ENCODE results near the gene EVPLL. TPM values are rescaled to one million over a fixed set of nuclear protein-coding genes. Genes with fewer than 3 reads are reported as not detected.
"Not testable (repeated sequence)": the region's sequence is repeated elsewhere in the genome, so short reads cannot be mapped to it uniquely, and the experiment has no call there.

EVPLL gene
- not detected for total RNA-seq

DNA sequence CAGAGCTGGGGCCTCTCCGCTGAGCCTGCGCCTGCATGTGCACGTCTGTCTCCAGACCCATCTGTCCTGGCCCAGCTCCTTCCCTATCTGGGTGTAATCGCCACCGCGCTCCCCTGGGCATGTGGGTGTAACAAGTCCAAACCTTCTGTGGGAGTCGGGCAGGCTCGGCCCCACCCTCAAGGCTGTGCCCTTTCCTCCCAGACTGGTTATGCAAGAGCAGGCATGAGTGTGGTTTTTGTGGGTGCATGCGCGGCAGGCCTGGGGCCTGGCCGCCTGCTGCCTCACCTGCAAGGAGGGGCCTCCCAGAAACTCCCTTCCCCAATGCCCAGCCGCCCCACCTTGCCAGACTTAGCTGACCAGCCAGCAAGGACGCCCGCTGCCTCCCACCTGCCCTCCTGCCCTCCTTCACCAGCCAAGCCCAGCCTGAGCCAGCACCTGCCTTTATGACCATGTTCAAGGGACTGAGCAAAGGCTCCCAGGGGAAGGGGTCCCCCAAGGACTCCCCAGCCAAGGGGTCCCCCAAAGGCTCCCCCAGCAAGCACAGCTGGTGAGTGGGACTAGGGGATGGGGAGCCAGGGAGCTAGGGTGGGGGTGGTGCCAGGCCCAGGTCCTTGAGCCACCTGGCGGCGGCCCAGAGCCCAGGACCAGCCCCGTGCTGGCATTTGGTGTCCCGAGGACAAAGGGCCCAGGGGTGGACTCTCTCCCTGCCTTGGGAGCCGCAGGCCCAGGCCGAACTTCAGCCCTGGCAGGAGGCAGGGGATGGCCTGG lies at the start of gene EVPLL:
EVPLL (plus strand) TSS at position 342 of the 768 bp plus-strand sequence. CDS start 3,160 bp downstream, outside the sequence.
- CTCF ChIA-PET: no interaction called here
- H3K27ac Mint-ChIP-seq: no peak within 1 kb of the TSS
- peaks cover 2% of the 10 kb centered on the region for H3K9me3 Mint-ChIP-seq (ENCODE audit: low read depth)
- peaks cover 13% of the 10 kb centered on the region for H3K27me3 Mint-ChIP-seq
- H3K4me3 Mint-ChIP-seq: no peak within 1 kb of the TSS
- H3K36me3 Mint-ChIP-seq: peaks cover 2% of the 10 kb centered on the region
- no peak for ATAC-seq
- H3K4me1 Mint-ChIP-seq: peaks cover 12% of the 10 kb centered on the region
- DNase-seq: no peak

- CTCF ChIA-PET: interaction anchor here (1.2 kb wide), 1 partner anchor 9 kb away, joined by 8 read pairs; no protein-coding TSS in a partner anchor
- H3K27ac Mint-ChIP-seq: no peak overlapping the region
- peaks cover 34% of the 10 kb centered on the region for H3K36me3 Mint-ChIP-seq
Observed at GRCh38 chr17:18328643-18329204, 48.9 kb upstream of the EVPLL start.

DNA sequence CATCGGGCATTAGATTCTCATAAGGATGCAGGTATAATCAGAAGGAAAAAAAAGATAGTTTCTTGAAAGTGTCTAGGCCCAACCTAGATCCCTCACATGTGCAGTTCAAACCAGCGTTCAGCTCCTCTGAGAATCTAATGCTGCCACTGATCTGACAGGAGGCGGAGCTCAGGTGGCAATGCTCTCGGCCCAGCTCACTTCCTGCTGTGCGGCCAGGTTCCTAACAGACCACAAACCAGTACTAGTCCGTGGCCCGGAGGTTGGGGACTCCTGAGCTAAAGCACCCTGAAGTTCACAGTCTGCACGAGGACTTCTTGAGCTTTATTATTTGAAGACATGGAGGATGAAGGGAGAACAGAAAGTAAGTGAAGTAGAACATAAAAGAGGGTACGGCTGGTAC lies 45.7 kb upstream of the EVPLL start:
- H3K36me3 Mint-ChIP-seq: peaks cover 35% of the 10 kb centered on the region
- CTCF ChIA-PET: interaction anchor here (1.8 to 2.6 kb wide), 5 partner anchors 9 to 84 kb away, joined by 5 to 14 read pairs (median 7); partner anchors contain the start of genes SMCR8 and TOP3A
- peaks cover 30% of the 10 kb centered on the region for H3K4me1 Mint-ChIP-seq
- peak; percentile 84 for DNase-seq
- peak; percentile 76 for ATAC-seq
- H3K9me3 Mint-ChIP-seq (ENCODE audit: low read depth): no peaks in the 10 kb centered on the region
- no peaks in the 10 kb centered on the region for H3K27me3 Mint-ChIP-seq
- peak overlapping the region; percentile 47 for H3K4me3 Mint-ChIP-seq
- H3K27ac Mint-ChIP-seq: peak overlapping the region; percentile 87

More at GRCh38 chr17:18328643-18329204, 48.9 kb upstream of the EVPLL start:
- ATAC-seq (no peak), DNase-seq (no peak)
- no peaks in the 10 kb centered on the region for H3K27me3 Mint-ChIP-seq
- no peak overlapping the region for H3K4me3 Mint-ChIP-seq
- H3K9me3 Mint-ChIP-seq (ENCODE audit: low read depth): no peaks in the 10 kb centered on the region
- peaks cover 37% of the 10 kb centered on the region for H3K4me1 Mint-ChIP-seq

DNA sequence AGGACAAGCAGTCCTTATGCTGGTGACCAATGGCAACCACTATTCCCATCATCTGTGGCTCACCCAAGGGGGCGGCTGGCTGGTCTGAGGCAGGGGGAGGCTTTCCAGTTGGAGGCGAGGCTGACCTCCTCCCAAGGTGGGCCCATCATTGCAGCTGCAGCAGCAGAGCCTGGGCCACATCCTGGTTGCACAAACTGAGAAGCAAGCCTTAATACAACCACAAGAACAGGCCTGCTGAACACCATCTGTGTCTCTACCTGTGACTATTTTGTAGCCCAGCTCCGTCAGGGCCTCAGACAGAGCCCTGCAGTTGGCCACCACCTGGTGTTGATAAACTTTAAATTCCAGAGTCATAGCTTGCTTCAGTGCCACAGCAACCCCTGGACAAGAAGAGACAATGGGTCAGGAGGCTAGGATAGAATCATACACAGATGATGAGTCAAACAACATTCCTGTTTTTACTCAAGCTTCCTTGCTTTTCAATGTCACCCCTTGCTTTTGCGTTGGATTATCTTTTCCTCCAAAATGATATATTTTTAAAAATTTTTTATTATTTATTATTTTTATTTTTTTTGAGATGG lies 44.6 kb upstream of the EVPLL start:
- H3K27ac Mint-ChIP-seq: peak overlapping the region; percentile 87
- ATAC-seq: peak; percentile 73

DNA sequence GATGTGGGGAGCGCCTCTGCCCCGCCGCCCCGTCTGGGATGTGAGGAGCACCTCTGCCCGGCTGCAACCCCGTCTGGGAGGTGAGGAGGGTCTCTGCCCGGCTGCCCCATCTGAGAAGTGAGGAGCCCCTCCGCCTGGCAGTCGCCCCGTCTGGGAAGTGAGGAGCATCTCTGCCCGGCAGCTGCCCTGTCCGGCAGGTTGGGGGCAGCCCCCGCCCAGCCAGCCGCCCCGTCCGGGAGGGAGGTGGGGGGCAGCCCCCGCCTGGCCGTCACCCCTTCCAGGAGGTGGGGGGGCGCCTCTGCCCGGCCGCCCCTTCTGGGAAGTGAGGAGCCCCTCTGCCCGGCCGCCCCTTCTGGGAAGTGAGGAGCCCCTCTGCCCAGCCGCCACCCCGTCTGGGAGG lies 39.4 kb upstream of the EVPLL start:
- H3K4me3 Mint-ChIP-seq; H3K9me3 Mint-ChIP-seq (ENCODE audit: low read depth); DNase-seq; CTCF ChIA-PET; H3K27ac Mint-ChIP-seq; H3K4me1 Mint-ChIP-seq; H3K27me3 Mint-ChIP-seq; ATAC-seq: not testable (repeated sequence)
- peaks cover 52% of the 10 kb centered on the region for H3K36me3 Mint-ChIP-seq

More for the DNA sequence above, 44.6 kb upstream of the EVPLL start:
- H3K36me3 Mint-ChIP-seq: peaks cover 39% of the 10 kb centered on the region
- no peak overlapping the region for H3K4me3 Mint-ChIP-seq
- peaks cover 30% of the 10 kb centered on the region for H3K4me1 Mint-ChIP-seq
- DNase-seq: peak; percentile 73
- H3K27me3 Mint-ChIP-seq: no peaks in the 10 kb centered on the region
- CTCF ChIA-PET: interaction anchor here (1.8 to 2.6 kb wide), 5 partner anchors 10 to 85 kb away, joined by 5 to 14 read pairs (median 7); partner anchors contain the start of genes SMCR8 and TOP3A
- H3K9me3 Mint-ChIP-seq (ENCODE audit: low read depth): no peaks in the 10 kb centered on the region

- Mint-ChIP-seq H3K36me3 (peaks cover 48% of the 10 kb centered on the region), H3K27ac (no peak overlapping the region), H3K9me3 (ENCODE audit: low read depth) (no peaks in the 10 kb centered on the region), H3K4me3 (no peak overlapping the region), H3K4me1 (peaks cover 14% of the 10 kb centered on the region), H3K27me3 (no peaks in the 10 kb centered on the region)
- no peak for ATAC-seq
- DNase-seq: no peak
- CTCF ChIA-PET: no interaction called here
Observed at GRCh38 chr17:18339933-18340332, 37.6 kb upstream of the EVPLL start.

- no peak overlapping the region for H3K4me3 Mint-ChIP-seq
- CTCF ChIA-PET: interaction anchor here (1.4 kb wide), 1 partner anchor 12 kb away, joined by 6 read pairs; no protein-coding TSS in a partner anchor
- no peaks in the 10 kb centered on the region for H3K27me3 Mint-ChIP-seq
- ATAC-seq (no peak), DNase-seq (no peak)
- H3K27ac Mint-ChIP-seq: peak overlapping the region; percentile 74
- H3K36me3 Mint-ChIP-seq: peaks cover 52% of the 10 kb centered on the region
- peaks cover 16% of the 10 kb centered on the region for H3K4me1 Mint-ChIP-seq
- H3K9me3 Mint-ChIP-seq (ENCODE audit: low read depth): no peaks in the 10 kb centered on the region
Observed at GRCh38 chr17:18344021-18344420, 33.6 kb upstream of the EVPLL start.

DNA sequence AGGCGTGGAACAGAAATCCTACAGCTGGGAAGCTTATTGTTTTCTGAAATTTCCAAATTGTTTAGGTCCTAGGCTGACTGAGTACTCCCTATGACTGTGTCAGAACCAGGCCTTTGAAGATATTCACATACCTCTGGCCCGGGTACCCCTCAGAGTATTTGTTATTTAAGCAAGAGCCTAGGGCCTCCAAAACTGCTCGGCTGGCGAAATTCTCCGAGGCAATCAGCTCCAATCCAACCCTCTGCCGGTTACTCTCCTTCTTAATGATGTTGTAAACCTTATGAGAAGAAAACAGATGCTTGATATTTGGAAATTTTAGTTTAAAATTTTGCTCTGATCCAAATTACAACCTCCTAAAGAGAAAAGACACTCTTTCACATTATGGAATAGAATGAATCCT lies 24.0 kb upstream of the EVPLL start:
- H3K4me3 Mint-ChIP-seq: no peak overlapping the region
- H3K27me3 Mint-ChIP-seq: no peaks in the 10 kb centered on the region
- H3K36me3 Mint-ChIP-seq: peaks cover 22% of the 10 kb centered on the region
- DNase-seq: no peak
- H3K9me3 Mint-ChIP-seq (ENCODE audit: low read depth): no peaks in the 10 kb centered on the region
- ATAC-seq: no peak
- CTCF ChIA-PET: no interaction called here
- no peaks in the 10 kb centered on the region for H3K4me1 Mint-ChIP-seq
- no peak overlapping the region for H3K27ac Mint-ChIP-seq

DNA sequence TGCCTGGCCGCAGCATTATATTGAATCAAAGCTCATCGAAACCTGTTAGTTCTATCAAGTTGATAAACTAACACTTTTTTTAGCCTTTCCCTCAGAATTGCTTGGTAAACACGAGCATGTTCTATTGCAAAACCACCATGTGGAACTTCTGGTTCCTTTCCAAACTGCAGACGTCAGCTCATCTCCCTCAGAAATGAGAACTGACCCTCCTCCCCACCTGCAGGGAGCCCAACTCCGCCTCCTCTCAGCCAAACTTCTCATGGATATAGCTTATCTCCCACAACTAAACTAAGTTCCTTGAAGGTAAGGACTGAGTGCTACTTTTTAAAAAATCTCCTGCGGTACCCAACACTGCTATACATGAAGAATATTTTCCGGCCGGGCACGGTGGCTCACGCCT lies 21.0 kb upstream of the EVPLL start:
- H3K9me3 Mint-ChIP-seq (ENCODE audit: low read depth): no peaks in the 10 kb centered on the region
- CTCF ChIA-PET: no interaction called here
- H3K4me3 Mint-ChIP-seq: no peak overlapping the region
- DNase-seq (no peak), ATAC-seq (no peak)
- H3K27ac Mint-ChIP-seq: no peak overlapping the region
- peaks cover 30% of the 10 kb centered on the region for H3K36me3 Mint-ChIP-seq
- no peaks in the 10 kb centered on the region for H3K27me3 Mint-ChIP-seq
- H3K4me1 Mint-ChIP-seq: peaks cover 10% of the 10 kb centered on the region

GRCh38 chr17:18360518-18360917 lies 17.1 kb upstream of the EVPLL start:
- CTCF ChIA-PET: interaction anchor here (1.5 kb wide), 1 partner anchor 12 kb away, joined by 4 read pairs; no protein-coding TSS in a partner anchor

DNA sequence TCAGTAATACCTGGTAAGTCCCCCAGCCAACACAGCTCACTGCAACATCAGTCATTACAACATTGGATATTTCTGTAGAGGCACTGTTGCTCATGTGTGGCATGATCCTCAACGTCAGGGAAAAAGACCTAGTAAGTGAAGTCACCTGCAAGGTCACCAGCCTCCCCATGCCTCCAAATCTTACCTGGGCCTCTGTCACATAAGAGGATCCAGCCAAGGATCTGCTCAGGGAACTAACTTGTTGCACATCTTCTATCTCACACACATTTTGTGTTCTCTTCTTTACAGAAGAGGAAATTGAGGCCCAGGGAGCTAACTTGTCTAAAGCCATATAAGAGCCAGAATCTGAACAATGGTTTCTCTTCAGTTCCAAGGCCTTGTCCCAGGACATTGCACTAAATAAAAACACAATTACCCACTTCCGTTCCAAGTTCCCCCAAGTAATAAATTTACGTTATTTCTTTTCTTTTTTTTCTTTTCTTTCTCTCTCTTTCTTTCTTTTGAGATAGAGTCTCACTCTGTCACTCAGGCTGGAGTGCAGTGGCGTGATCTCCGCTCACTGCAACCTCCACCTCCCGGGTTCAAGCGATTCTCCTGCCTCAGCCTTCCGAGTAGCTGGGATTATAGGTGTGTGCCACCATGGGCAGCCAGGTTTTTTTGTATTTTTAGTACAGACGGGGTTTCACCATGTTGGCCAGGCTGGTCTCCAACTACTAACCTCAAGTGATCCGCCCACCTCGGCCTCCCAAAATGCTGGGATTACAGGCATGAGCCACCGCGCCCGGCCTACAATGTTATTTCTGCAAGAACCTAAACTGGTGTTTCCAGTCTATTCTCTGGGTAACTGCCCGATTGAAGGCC lies 15.5 kb upstream of the EVPLL start:
- no peak for ATAC-seq
- H3K27ac Mint-ChIP-seq: peak overlapping the region; percentile 88
- DNase-seq: no peak
- H3K36me3 Mint-ChIP-seq: peaks cover 9% of the 10 kb centered on the region
- H3K9me3 Mint-ChIP-seq (ENCODE audit: low read depth): no peaks in the 10 kb centered on the region
- peaks cover 23% of the 10 kb centered on the region for H3K4me1 Mint-ChIP-seq
- H3K27me3 Mint-ChIP-seq: no peaks in the 10 kb centered on the region
- CTCF ChIA-PET: interaction anchor here (1.1 to 1.6 kb wide), 3 partner anchors 11 to 264 kb away, joined by 3 to 4 read pairs (median 3); no protein-coding TSS in a partner anchor
- peak overlapping the region; percentile 87 for H3K4me3 Mint-ChIP-seq

More at GRCh38 chr17:18360518-18360917, 17.1 kb upstream of the EVPLL start:
- H3K27me3 Mint-ChIP-seq: no peaks in the 10 kb centered on the region
- no peak for ATAC-seq
- DNase-seq: no peak
- no peak overlapping the region for H3K27ac Mint-ChIP-seq
- H3K36me3 Mint-ChIP-seq: peaks cover 15% of the 10 kb centered on the region
- H3K4me3 Mint-ChIP-seq: no peak overlapping the region
- H3K9me3 Mint-ChIP-seq (ENCODE audit: low read depth): no peaks in the 10 kb centered on the region
- peaks cover 23% of the 10 kb centered on the region for H3K4me1 Mint-ChIP-seq

GRCh38 chr17:18362698-18363100 lies 14.9 kb upstream of the EVPLL start:
- H3K9me3 Mint-ChIP-seq (ENCODE audit: low read depth): no peaks in the 10 kb centered on the region
- DNase-seq (peak; percentile 49), ATAC-seq (peak; percentile 3)
- H3K4me3 Mint-ChIP-seq: peak overlapping the region; percentile 87
- peaks cover 9% of the 10 kb centered on the region for H3K36me3 Mint-ChIP-seq
- H3K4me1 Mint-ChIP-seq: peaks cover 23% of the 10 kb centered on the region
- CTCF ChIA-PET: interaction anchor here (0.8 to 1.6 kb wide), 4 partner anchors 10 to 263 kb away, joined by 3 to 4 read pairs (median 3); no protein-coding TSS in a partner anchor
- no peaks in the 10 kb centered on the region for H3K27me3 Mint-ChIP-seq
- peak overlapping the region; percentile 88 for H3K27ac Mint-ChIP-seq
